Measurements from ENCODE around the gene TCF12.

TCF12 gene

GRCh38 chr15:56887782-56888438 is 30.5 kb upstream of the TCF12 start:
- H3K4me1 ChIP-seq (ENCODE audit: insufficient read depth, low read length, poor library complexity, severe bottlenecking) = peaks cover 27% of the 10 kb centered on the region
- peak overlapping the region; percentile 99 for H3K4me2 ChIP-seq (ENCODE audit: low read depth, low read length, poor library complexity, severe bottlenecking)
- H4K20me1 ChIP-seq (ENCODE audit: insufficient read depth, low read length, poor library complexity, severe bottlenecking) = no peaks in the 10 kb centered on the region
- H2AFZ ChIP-seq (ENCODE audit: low read length) = peak overlapping the region; percentile 97
- H3K9ac ChIP-seq (ENCODE audit: low read depth, low read length, poor library complexity, severe bottlenecking) = peak overlapping the region; percentile 85
- no peaks in the 10 kb centered on the region for H3K79me2 ChIP-seq (ENCODE audit: insufficient read depth, low read length)
- no peaks in the 10 kb centered on the region for H3K9me2 ChIP-seq (replicated peaks; ENCODE audit: low read depth, low read length)
- peak overlapping the region; percentile 90 for H3K4me3 ChIP-seq (ENCODE audit: low read length, poor library complexity, severe bottlenecking)
- no peaks in the 10 kb centered on the region for H3K36me3 ChIP-seq (ENCODE audit: insufficient read depth, low read length)
- TF ChIP-seq EZH2phosphoT487 (IDR thresholded peaks at IDR 0.05; ENCODE audit: borderline replicate concordance) = no peak
- no peak for TF ChIP-seq CTCF (conservative IDR thresholded peaks at IDR 0.05; ENCODE audit: low read length)
- H3K9me3 ChIP-seq (ENCODE audit: insufficient read depth, low read depth, low read length) = no peaks in the 10 kb centered on the region
- no peaks in the 10 kb centered on the region for H3K27me3 ChIP-seq (ENCODE audit: insufficient read depth, low read length, poor library complexity, severe bottlenecking)
- peaks cover 7% of the 10 kb centered on the region; the same call in 1 of the 2 replicates for H3F3A ChIP-seq (ENCODE audit: low read depth)

GRCh38 chr15:56890038-56890437 is 28.4 kb upstream of the TCF12 start:
- Histone ChIP-seq H3K9me2 (replicated peaks; ENCODE audit: low read depth, low read length) (no peaks in the 10 kb centered on the region), H3K4me1 (ENCODE audit: insufficient read depth, low read length, poor library complexity, severe bottlenecking) (peaks cover 27% of the 10 kb centered on the region), H3K4me2 (ENCODE audit: low read depth, low read length, poor library complexity, severe bottlenecking) (no peak overlapping the region), H3K9me3 (ENCODE audit: insufficient read depth, low read depth, low read length) (no peaks in the 10 kb centered on the region), H3K27me3 (ENCODE audit: insufficient read depth, low read length, poor library complexity, severe bottlenecking) (no peaks in the 10 kb centered on the region), H3K9ac (ENCODE audit: low read depth, low read length, poor library complexity, severe bottlenecking) (no peak overlapping the region), H3K79me2 (ENCODE audit: insufficient read depth, low read length) (no peaks in the 10 kb centered on the region), H3K36me3 (ENCODE audit: insufficient read depth, low read length) (no peaks in the 10 kb centered on the region), H4K20me1 (ENCODE audit: insufficient read depth, low read length, poor library complexity, severe bottlenecking) (no peaks in the 10 kb centered on the region), H2AFZ (ENCODE audit: low read length) (no peak overlapping the region), H3K4me3 (ENCODE audit: low read length, poor library complexity, severe bottlenecking) (no peak overlapping the region), H3F3A (ENCODE audit: low read depth) (peaks cover 7% of the 10 kb centered on the region; the same call in 1 of the 2 replicates)
- TF ChIP-seq CTCF (conservative IDR thresholded peaks at IDR 0.05; ENCODE audit: low read length) (no peak), EZH2phosphoT487 (IDR thresholded peaks at IDR 0.05; ENCODE audit: borderline replicate concordance) (no peak)

- no peaks in the 10 kb centered on the region for H3K36me3 ChIP-seq (ENCODE audit: insufficient read depth, low read length)
- H3K4me3 ChIP-seq (ENCODE audit: low read length, poor library complexity, severe bottlenecking) = no peak overlapping the region
- H3K4me2 ChIP-seq (ENCODE audit: low read depth, low read length, poor library complexity, severe bottlenecking) = no peak overlapping the region
- H3K9me2 ChIP-seq (replicated peaks; ENCODE audit: low read depth, low read length) = no peaks in the 10 kb centered on the region
- H3K79me2 ChIP-seq (ENCODE audit: insufficient read depth, low read length) = no peaks in the 10 kb centered on the region
- H4K20me1 ChIP-seq (ENCODE audit: insufficient read depth, low read length, poor library complexity, severe bottlenecking) = no peaks in the 10 kb centered on the region
- H3K9ac ChIP-seq (ENCODE audit: low read depth, low read length, poor library complexity, severe bottlenecking) = no peak overlapping the region
- TF ChIP-seq CTCF (conservative IDR thresholded peaks at IDR 0.05; ENCODE audit: low read length) (no peak), EZH2phosphoT487 (IDR thresholded peaks at IDR 0.05; ENCODE audit: borderline replicate concordance) (no peak)
- no peaks in the 10 kb centered on the region for H3K27me3 ChIP-seq (ENCODE audit: insufficient read depth, low read length, poor library complexity, severe bottlenecking)
- no peaks in the 10 kb centered on the region for H3F3A ChIP-seq (ENCODE audit: low read depth)
- no peak overlapping the region for H2AFZ ChIP-seq (ENCODE audit: low read length)
- H3K4me1 ChIP-seq (ENCODE audit: insufficient read depth, low read length, poor library complexity, severe bottlenecking) = peaks cover 15% of the 10 kb centered on the region
- no peaks in the 10 kb centered on the region for H3K9me3 ChIP-seq (ENCODE audit: insufficient read depth, low read depth, low read length)
Observed at GRCh38 chr15:56891852-56892440, 26.5 kb upstream of the TCF12 start.
